GM23248 (cell line): ENCODE results near the gene DKC1. TPM values are rescaled to one million over a fixed set of nuclear protein-coding genes. Genes with fewer than 3 reads are reported as not detected.

Experiments
- DNase-seq: peaks from one replicate; pipeline ENCODE4 v3.0.0-alpha.2; 2015
- H2AFZ ChIP-seq: fragments of 200-600 bp; sonication (generic); 2 replicates; pipeline ENCODE4 v1.6.1; 2016; ENCODE audit warnings: antibody characterized with exemption
- H3F3A ChIP-seq: fragments of 200-600 bp; sonication (generic); 2 replicates; pipeline ENCODE4 v1.6.1; 2016; ENCODE audit warnings: mild to moderate bottlenecking, antibody characterized with exemption, mixed run types; ENCODE audit not compliant: insufficient read depth
- H3K27ac ChIP-seq: fragments of 200-600 bp; sonication (generic); 2 replicates; pipeline ENCODE4 v1.5.1; 2016; ENCODE audit warnings: mild to moderate bottlenecking
- H3K27me3 ChIP-seq: fragments of 200-600 bp; sonication (generic); replicated peaks from 2 replicates; pipeline ENCODE4 v1.6.1; 2016; ENCODE audit warnings: mild to moderate bottlenecking; ENCODE audit not compliant: insufficient read depth
- H3K36me3 ChIP-seq: fragments of 200-600 bp; sonication (generic); 2 replicates; pipeline ENCODE4 v1.6.1; 2016; ENCODE audit warnings: low read depth, mild to moderate bottlenecking
- H3K4me1 ChIP-seq: fragments of 200-600 bp; sonication (generic); 2 replicates; pipeline ENCODE4 v1.6.1; 2016; ENCODE audit warnings: mild to moderate bottlenecking; ENCODE audit not compliant: insufficient read depth
- H3K4me2 ChIP-seq: fragments of 200-600 bp; sonication (generic); one replicate; pipeline ENCODE4 v1.6.1; 2016; ENCODE audit warnings: mild to moderate bottlenecking; ENCODE audit not compliant: unreplicated experiment
- H3K4me3 ChIP-seq: fragments of 200-600 bp; sonication (generic); 2 replicates; pipeline ENCODE4 v1.5.1; 2016; ENCODE audit warnings: mild to moderate bottlenecking
- H3K79me2 ChIP-seq: fragments of 200-600 bp; sonication (generic); 2 replicates; pipeline ENCODE4 v1.6.1; 2016; ENCODE audit warnings: mild to moderate bottlenecking; ENCODE audit not compliant: insufficient read depth
- H3K9ac ChIP-seq: fragments of 200-600 bp; sonication (generic); 2 replicates; pipeline ENCODE4 v1.6.1; 2016; ENCODE audit warnings: mild to moderate bottlenecking
- H3K9me2 ChIP-seq: fragments of 200-600 bp; sonication (generic); 2 replicates; pipeline ENCODE4 v1.6.1; 2016; ENCODE audit warnings: mixed run types, mild to moderate bottlenecking, moderate library complexity; ENCODE audit not compliant: insufficient read depth
- H3K9me3 ChIP-seq: fragments of 200-600 bp; sonication (generic); one replicate; pipeline ENCODE4 v1.6.1; 2017; ENCODE audit warnings: low read depth
- H4K20me1 ChIP-seq: fragments of 200-600 bp; sonication (generic); 2 replicates; pipeline ENCODE4 v1.6.0; 2016; ENCODE audit not compliant: insufficient read depth
- EZH2 ChIP-seq: fragments of 200-600 bp; sonication (generic); IDR thresholded peaks from 2 replicates; pipeline ENCODE4 v1.6.1; 2018; ENCODE audit warnings: antibody characterized with exemption, mild to moderate bottlenecking; ENCODE audit not compliant: insufficient read depth, poor library complexity, severe bottlenecking
- EZH2phosphoT487 ChIP-seq: fragments of 200-600 bp; sonication (generic); IDR thresholded peaks from 2 replicates; pipeline ENCODE4 v1.6.1; 2018; ENCODE audit warnings: antibody characterized with exemption, moderate library complexity, mild to moderate bottlenecking, low read depth; ENCODE audit not compliant: insufficient read depth
- WGBS, 2 experiments: methylation state at CpG; one replicate each; pipeline ENCODE4 v1.1.6; 2015 to 2017; ENCODE audit warnings: low lambda C conversion rate in 2 of 2, low coverage in 1 of 2; ENCODE audit errors: missing lambda C conversion rate in 2 of 2; 5-methylcytosine and 5-hydroxymethylcytosine counted together
- in situ Hi-C: fragments of 300-500 bp; cut with MboI; formaldehyde crosslinking; loops from 2 replicates; pipeline ENCODE4 v1.15.0; 2020
- polyA plus RNA-seq: library from polyadenylated mRNA; unstranded; fragments of >200 nt; fragmentation: Nextera tagmentation; extraction: Ambion mirVana; gene quantifications from 2 replicates; pipeline ENCODE4 v1.2.1, GENCODE V29; 2016
- total RNA-seq: library from RNA; depleted of rRNA; stranded (reverse); fragments of >200 nt; shearing (Covaris generic); gene quantifications from 2 replicates; pipeline ENCODE4 v1.2.3, GENCODE V29; 2014

DKC1 gene
- total and polyA plus RNA-seq, 2 experiments from 2014 or later, result 40.1 to 42.9 TPM

GRCh38 chrX:154748712-154749339 lies 13.8 kb upstream of the DKC1 start:
- in situ Hi-C loops, result no loop called here
- no peak overlapping the region for H3K9ac ChIP-seq
- H2AFZ ChIP-seq, result peak overlapping the region; percentile 79
- H3K9me2 ChIP-seq, result no peaks in the 10 kb centered on the region
- H3K27me3 ChIP-seq, result no peaks in the 10 kb centered on the region
- H3K79me2 ChIP-seq, result no peaks in the 10 kb centered on the region
- H3K4me3 ChIP-seq, result no peak overlapping the region; the same call in 1 of the 2 replicates
- TF ChIP-seq EZH2phosphoT487, result no peak
- TF ChIP-seq EZH2, result no peak
- H3K4me1 ChIP-seq, result no peaks in the 10 kb centered on the region
- no peaks in the 10 kb centered on the region for H3K36me3 ChIP-seq
- H3K27ac ChIP-seq, result no peak overlapping the region
- no peaks in the 10 kb centered on the region for H4K20me1 ChIP-seq
- H3K9me3 ChIP-seq, result no peaks in the 10 kb centered on the region
- peaks cover 12% of the 10 kb centered on the region for H3F3A ChIP-seq
- DNase-seq, result peak; percentile 61
- 36 to 37% methylated on average over 11 of the region's 11 CpGs for WGBS, 2 experiments
- H3K4me2 ChIP-seq, result no peak overlapping the region

GRCh38 chrX:154749856-154750255 lies 12.8 kb upstream of the DKC1 start:
- no peaks in the 10 kb centered on the region for H3K9me2 ChIP-seq
- H3K4me2 ChIP-seq, result peak overlapping the region; percentile 52
- peak overlapping the region; percentile 68 for H3K4me3 ChIP-seq
- TF ChIP-seq EZH2phosphoT487, result no peak
- TF ChIP-seq EZH2, result no peak
- H3K36me3 ChIP-seq, result no peaks in the 10 kb centered on the region
- H2AFZ ChIP-seq, result peak overlapping the region; percentile 76; the same call in 1 of the 2 replicates
- in situ Hi-C loops, result no loop called here
- no peaks in the 10 kb centered on the region for H3K9me3 ChIP-seq
- WGBS, 2 experiments, result 7 to 14% methylated on average over 6 of the region's 6 CpGs
- H3K27ac ChIP-seq, result no peak overlapping the region
- DNase-seq, result peak; percentile 44
- H3F3A ChIP-seq, result peaks cover 12% of the 10 kb centered on the region
- no peaks in the 10 kb centered on the region for H3K4me1 ChIP-seq
- H3K27me3 ChIP-seq, result no peaks in the 10 kb centered on the region
- H4K20me1 ChIP-seq, result no peaks in the 10 kb centered on the region
- no peaks in the 10 kb centered on the region for H3K79me2 ChIP-seq
- no peak overlapping the region for H3K9ac ChIP-seq

- no peak within 1 kb of the TSS for H3K27ac ChIP-seq
- no peaks in the 10 kb centered on the region for H3K36me3 ChIP-seq
- TF ChIP-seq EZH2phosphoT487, result no peak
- TF ChIP-seq EZH2, result no peak
- no peaks in the 10 kb centered on the region for H3K9me2 ChIP-seq
- no peaks in the 10 kb centered on the region for H4K20me1 ChIP-seq
- peak within 1 kb of the TSS; percentile 68 for H3K4me3 ChIP-seq
- H3F3A ChIP-seq, result peaks cover 12% of the 10 kb centered on the region
- H3K79me2 ChIP-seq, result no peaks in the 10 kb centered on the region
- no peaks in the 10 kb centered on the region for H3K4me1 ChIP-seq
- peak within 1 kb of the TSS; percentile 52 for H3K4me2 ChIP-seq
- peak; percentile 61 for DNase-seq
- WGBS, 2 experiments, result 1 to 6% methylated on average over 17 to 44 of the region's 98 CpGs
- H3K9ac ChIP-seq, result peak within 1 kb of the TSS; percentile 58
- no peaks in the 10 kb centered on the region for H3K27me3 ChIP-seq
- no peaks in the 10 kb centered on the region for H3K9me3 ChIP-seq
- H2AFZ ChIP-seq, result peak within 1 kb of the TSS; percentile 76
- in situ Hi-C loops, result no loop called here
These were observed 12.1 kb upstream of the DKC1 start, which contains the start of gene GAB3 for GRCh38 chrX:154750301-154751202. Gene GAB3 (minus strand): TSS chrX:154751077. CDS start chrX:154751025, 52 bp downstream.

DNA sequence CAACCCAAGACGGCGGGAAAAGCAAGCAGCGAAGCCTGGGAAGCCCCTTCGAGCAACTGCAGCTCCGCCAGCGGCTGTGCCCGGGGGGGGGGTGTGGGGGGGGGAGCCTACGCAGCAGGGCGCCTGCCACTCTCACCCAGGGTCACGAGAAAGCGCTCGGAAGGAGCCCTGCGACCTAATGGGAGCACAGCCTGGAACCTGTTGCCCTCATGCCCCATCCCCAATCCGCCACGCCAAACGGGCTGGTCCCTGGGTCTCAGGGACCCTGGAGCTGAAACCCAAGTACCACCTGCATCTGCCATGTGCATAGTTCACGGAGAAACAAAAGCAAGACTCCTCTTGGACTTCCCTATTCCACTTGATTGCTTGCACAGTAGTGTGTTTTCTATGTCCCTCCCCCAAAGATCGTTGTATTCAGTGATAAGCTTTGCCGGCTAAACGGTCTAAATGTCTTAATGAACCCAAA lies 11.4 kb upstream of the DKC1 start:
- in situ Hi-C loops, result no loop called here
- no peak for DNase-seq
- TF ChIP-seq EZH2 (no peak), EZH2phosphoT487 (no peak)
- H2AFZ ChIP-seq, result no peak overlapping the region
- WGBS, 2 experiments, result 62 to 69% methylated on average over 5 to 7 of the region's 20 CpGs
- no peaks in the 10 kb centered on the region for H3K9me2 ChIP-seq
- no peaks in the 10 kb centered on the region for H3K36me3 ChIP-seq
- H3K9ac ChIP-seq, result no peak overlapping the region
- no peaks in the 10 kb centered on the region for H3K4me1 ChIP-seq
- H3K4me2 ChIP-seq, result no peak overlapping the region
- H3K79me2 ChIP-seq, result no peaks in the 10 kb centered on the region
- no peak overlapping the region for H3K4me3 ChIP-seq
- H3K27ac ChIP-seq, result no peak overlapping the region
- H3F3A ChIP-seq, result peaks cover 12% of the 10 kb centered on the region
- no peaks in the 10 kb centered on the region for H3K27me3 ChIP-seq
- no peaks in the 10 kb centered on the region for H3K9me3 ChIP-seq
- no peaks in the 10 kb centered on the region for H4K20me1 ChIP-seq
